GM18861 (cell line): ENCODE results near the gene ARSD.
"Not testable (repeated sequence)": the region's sequence is repeated elsewhere in the genome, so short reads cannot be mapped to it uniquely, and the experiment has no call there.

Experiments used
- ATAC-seq: cut with Tn5 transposase; IDR thresholded peaks from one replicate; pipeline ENCODE4 v1.9.1; 2021; ENCODE audit not compliant: unreplicated experiment

Gene ARSD, protein sequence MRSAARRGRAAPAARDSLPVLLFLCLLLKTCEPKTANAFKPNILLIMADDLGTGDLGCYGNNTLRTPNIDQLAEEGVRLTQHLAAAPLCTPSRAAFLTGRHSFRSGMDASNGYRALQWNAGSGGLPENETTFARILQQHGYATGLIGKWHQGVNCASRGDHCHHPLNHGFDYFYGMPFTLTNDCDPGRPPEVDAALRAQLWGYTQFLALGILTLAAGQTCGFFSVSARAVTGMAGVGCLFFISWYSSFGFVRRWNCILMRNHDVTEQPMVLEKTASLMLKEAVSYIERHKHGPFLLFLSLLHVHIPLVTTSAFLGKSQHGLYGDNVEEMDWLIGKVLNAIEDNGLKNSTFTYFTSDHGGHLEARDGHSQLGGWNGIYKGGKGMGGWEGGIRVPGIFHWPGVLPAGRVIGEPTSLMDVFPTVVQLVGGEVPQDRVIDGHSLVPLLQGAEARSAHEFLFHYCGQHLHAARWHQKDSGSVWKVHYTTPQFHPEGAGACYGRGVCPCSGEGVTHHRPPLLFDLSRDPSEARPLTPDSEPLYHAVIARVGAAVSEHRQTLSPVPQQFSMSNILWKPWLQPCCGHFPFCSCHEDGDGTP

DNA sequence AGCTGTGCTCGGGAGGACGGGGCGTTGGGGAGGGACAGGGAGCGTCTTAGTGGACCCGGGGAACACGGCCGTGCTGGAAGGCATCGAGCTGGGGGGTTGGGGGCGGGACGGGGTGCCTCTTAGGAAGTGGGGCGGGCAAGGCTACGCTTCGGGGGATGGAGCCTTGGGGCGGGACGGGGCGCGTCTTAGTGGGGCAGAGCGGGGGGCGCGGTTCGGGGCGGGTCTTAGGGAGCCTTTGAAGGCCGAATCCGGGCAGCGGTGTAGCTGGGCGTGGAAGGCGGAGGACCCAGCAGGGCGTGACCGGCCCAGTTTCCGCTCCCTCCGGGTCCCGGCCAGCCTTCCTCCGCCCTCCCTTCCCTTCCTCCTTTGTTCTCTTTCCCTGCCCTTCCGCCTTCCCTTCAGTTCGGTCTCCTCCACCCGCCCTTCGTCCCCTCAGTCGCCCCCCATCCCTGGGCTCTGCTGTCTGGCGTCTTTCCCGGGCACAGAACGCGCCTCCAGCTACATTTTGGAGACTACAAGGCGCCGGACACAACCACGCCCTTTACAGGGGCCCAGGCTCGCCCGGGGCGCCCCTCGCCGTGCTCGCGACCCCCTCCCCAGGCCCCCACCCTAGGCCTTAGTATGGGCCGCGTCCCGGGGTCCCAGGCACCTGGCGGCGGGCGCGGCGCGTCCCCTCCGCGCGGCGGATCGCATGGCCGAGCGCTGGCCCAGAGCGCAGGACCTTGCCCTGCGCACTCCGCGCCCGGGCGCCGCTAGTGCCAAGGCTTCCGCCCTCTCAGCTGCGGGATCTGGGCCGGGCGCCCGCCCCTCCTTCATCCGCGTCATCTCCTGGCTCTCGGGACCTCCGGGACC is at the start of gene ARSD:
Gene ARSD, minus strand, starts transcription at position 757 of the 852 bp plus-strand sequence. Its CDS starts 64 bp downstream, at position 693.
- ATAC-seq: peak; percentile 89

DNA sequence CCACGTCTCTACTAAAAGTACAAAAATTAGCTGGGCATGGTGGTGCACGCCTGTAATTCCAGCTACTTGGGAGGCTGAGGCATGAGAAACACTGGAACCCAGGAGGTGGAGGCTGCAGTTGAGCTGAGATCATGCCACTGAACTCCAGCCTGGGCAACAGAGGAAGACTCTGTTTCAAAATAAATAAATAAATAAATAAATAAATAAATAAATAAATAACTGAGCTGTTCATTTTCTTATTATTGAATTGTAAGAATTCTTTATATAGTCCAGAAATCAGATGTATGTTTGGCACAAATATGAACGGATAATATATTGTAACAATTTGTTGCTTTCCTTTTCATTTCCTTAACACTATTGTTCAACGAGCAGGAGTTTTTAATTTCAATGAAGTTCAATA is 49.5 kb upstream of the ARSD start:
- not testable (repeated sequence) for ATAC-seq

DNA sequence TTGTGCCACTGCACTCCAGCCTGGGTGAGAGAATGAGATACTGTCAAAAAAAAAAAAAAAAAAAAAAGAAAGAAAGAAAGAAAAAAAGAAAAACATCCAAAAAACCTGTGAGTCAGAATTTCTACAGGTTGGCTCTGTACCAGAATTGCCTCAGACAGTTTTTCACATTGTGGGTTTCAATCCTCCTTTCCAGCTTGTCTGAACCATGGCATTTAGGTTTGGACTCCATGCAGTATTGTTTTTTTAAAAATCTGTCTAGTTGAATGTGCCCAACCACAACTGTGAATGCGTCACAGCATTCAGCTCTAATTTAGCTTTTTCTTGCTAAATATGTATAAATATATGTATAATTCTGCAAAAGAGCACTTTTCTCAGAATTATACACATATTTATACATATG is 45.8 kb upstream of the ARSD start:
- no peak for ATAC-seq

DNA sequence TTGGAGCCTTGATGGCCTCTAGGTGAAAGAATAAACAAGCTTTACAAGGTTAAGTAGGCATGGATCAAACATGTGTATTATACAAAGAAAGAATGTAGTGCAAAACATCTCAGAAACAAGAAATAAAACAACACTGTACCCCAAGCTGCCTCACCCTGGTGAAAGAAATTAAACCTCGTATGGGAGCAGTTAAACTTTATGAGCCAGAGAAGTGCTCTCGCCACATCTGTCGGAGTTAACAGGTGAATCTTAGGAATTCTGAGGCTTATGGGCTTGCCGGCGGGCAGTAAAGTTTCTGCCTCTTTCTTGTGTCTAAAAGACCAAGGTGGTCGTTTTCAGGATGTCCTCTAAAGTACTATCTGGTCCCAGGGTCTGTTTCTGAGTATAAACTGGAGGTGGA is 43.3 kb upstream of the ARSD start:
- no peak for ATAC-seq

DNA sequence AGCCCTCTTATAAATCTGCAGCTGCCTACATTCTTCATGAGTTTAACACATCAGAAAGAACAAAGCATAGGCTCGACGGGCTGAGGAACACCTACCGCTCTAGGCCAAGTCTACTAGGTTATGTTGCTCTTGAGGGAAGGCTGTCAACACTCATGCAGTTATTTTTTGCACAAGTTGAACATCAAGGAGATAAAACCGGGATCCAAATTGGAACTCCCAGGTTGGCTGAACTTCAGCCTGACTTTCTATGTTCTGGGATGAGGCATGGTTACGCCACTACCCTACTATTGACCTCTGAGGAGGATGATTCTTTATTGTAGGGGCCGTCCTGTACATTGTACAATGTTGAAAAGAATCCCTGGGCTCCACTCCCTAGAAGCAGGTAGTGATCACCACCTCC is 39.9 kb upstream of the ARSD start:
- ATAC-seq: no peak

DNA sequence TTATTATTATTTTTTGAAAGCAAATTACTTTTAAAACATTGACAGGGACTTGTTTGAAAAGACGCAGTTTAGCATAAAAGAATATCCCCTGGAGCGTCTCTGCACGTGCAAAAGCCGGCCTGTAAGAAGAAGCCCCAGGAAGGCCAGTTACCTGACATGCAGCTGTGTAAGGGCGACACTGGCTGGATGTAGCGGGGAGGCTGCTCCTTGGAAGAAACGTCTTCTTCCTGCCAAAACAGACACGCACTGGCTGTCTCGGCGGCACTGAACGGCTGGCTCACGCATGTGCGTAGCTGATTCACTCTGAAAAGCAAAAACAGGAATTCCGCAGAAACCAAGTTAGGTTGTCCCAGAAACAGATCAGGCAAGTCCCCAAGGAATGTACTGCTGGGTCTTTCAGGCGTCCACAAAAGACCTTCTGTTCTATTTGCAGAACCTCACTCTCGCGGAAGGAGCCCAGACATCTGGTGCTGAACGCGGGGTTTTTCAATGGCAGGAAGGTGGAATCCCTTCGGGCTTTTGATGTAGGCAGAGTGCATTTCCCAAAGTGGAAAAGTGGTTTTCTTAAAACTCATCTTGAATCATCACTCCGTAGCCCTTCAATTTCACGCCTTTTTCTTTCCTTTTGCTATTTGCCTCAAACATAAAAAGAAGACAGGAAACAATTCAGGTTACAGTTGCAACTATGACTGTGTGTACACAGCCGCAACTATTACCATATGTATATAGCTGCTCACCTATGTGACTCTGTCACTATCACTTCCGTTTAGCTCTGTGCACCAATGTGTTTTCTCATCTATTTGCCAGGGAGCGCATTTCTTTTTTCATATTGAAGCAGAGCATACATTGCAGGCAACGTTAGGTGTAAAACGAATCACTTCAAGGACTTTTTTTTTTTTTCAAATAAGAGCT is 39.1 kb upstream of the ARSD start:
- no peak for ATAC-seq

DNA sequence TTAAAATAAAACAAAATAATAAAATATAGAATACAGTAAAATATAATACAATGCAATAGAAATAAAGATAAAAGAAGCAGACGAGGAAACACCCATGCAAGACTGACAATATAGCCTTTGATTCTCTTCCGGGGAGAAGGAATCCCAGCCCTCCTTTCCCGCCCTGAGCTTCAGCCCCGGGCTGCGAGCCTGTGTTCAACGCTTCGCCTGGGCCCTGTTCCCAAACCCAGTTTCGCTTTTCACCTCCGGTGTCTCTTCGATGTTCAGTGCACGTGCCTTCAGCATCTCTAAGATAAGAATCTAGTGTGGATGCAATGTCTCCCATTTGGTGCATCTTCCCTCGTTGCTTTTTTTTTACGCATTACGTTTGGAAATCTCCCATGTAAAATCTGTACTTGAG is 38.4 kb upstream of the ARSD start:
- no peak for ATAC-seq

DNA sequence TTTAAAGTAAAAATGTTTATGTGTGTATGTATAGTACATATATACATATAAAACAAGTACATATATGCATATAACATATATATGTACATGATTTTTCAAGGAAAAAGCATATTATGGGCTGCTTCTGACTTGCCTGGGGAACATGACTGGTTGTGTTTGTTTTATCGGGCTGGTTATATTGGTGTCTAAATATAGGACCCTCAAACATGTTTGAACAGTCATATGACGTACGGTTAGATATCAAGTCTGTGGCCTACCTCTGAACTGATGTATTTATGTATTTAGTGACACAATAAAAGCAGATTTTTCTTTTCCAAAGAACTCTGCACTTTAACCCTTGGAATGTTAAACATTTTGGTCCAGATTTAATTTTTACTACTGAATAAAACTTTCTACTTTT is 37.9 kb upstream of the ARSD start:
- ATAC-seq: no peak

DNA sequence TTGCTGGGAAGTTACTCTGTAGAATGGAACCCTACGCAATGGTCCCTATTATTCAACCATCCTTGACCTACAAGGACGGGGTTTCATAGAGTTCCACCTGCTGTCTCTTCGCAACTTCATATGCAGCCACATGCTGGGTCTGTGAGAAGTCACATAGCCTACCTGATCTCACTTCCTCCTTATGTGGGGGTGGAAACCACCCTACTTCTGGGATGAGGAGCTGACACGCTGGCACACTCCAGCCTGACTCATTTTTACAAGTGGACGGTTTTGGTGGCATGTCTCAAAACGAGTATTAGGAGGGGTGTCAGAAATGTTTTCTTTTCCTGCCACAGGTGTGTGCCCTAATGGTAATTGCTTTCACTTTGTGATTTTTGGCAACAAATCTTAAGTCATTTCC is 36.8 kb upstream of the ARSD start:
- ATAC-seq: peak; percentile 57

DNA sequence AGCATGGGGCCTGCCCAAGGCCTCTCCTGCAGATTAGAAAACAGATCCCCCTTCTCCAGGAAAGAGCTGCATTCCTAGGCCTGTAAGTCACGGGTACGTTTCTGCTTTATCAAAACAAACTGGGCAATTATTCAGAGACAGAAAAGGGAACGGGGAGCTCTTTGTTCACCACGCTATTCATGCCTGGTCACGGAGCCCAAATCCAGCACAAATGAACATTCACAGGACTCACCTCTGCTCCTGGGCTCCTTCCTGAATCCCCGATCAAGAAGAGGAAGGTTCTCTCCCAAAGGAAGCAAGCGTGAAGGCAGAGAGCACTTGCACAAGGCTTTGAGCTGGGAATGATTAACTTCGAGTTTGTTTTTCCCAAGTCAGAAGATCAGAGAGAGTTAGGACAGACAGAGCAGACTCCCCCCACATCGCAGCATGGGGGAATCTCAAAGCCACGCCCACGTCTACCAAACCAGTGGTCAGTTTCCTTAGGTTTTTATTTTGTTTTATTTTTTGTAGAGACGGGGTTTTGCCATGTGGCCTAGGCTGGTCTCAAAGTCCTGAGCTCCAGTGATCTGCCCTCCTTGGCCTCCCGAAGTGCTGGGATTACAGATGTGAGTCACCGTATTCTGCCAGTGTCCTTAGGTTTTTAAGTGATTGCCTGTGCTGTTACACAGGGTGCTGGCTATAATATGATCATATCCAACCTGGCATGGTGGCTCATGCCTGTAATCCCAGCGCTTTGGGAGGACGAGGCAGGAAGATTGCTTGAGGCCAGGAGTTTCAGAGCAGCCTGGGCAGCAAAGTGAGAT is 35.1 kb upstream of the ARSD start:
- ATAC-seq: not testable (repeated sequence)

DNA sequence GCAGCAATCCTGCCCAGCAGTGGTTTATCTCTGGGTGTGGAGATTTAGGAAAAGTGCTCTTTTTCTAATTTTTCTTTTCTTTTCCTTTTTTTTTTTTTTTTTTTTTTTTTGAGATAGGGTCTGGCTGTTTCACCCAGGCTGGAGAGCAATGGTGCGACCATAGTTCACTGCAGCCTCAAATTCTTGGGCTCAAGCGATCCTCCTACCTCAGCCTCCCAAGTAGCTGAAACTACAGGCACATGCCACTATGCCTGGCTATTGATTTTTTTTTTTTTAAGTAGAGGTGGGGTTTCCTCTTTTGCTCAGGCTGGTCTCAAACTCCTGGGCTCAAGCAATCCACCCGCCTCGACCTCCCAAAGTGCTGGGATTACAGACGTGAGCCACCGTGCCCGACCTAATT is 34.3 kb upstream of the ARSD start:
- ATAC-seq: not testable (repeated sequence)

DNA sequence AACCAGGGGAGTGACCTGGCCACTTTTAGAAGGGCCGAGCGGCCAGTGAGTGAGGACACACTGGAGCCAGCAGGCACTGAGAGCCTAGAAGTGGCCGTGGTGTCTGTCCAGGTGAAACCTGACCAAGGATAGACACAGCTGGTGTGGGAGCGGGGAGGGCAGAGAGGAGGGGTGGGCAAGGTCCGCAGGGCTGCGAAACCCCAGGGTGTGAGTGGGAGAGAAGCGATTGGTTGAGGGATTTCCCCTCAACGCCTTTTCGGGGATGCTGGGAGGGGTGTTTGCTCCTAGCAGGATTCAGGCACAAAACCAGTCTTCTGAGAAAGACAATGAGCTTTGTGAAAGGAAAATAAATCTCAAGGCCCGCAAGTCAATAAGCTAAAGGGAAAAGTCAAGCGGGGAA is 33.2 kb upstream of the ARSD start:
- no peak for ATAC-seq

DNA sequence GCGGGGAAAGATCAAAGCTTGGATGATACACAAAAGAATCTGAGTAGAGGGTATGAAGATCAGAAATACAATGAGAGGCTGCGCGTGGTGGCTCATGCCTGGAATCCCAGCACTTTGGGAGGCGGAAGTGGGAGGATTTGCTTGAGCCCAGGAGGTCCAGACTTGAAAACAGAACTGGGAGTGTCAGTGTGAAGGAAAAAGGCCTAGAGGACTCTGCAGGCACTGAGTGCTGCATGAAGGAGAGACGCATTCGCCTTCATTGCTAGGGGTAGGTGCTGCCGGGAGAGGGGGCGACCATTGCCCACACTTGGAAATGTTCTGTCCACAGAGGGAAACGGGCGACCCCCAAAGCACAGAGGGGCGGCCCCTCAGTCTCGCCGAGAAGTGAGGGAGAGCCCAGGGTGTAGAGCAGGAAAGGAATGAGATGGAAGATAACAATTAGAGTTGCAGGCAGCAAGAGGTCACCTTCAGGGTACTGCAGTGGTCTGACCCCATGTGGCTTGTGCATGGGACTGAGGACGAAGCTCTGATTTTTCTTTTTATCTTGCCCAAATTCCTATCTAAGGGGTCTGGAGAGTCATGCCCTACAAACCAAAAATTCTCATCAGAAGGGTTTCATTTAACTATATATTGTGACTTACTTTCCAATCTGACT is 31.8 kb upstream of the ARSD start:
- ATAC-seq: no peak

DNA sequence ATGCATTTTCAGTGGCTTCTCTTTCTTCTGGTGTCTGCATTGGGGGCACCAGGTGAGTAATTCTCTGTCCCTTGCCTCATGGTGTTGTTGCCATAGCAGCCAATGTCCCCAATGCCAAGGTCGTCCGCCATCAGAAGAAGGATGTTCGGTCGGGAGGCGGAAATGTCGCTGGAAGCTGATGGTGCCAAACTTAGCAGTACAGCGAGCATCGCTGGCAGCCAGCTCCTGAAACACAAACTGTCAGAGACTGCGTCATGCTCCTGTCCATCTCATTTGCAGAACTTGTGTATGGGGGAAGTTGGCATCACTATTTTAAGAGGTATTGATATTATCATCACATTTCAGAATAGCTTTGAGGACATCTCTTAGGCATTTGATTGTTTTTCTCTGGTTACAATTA is 29.1 kb upstream of the ARSD start:
- no peak for ATAC-seq

DNA sequence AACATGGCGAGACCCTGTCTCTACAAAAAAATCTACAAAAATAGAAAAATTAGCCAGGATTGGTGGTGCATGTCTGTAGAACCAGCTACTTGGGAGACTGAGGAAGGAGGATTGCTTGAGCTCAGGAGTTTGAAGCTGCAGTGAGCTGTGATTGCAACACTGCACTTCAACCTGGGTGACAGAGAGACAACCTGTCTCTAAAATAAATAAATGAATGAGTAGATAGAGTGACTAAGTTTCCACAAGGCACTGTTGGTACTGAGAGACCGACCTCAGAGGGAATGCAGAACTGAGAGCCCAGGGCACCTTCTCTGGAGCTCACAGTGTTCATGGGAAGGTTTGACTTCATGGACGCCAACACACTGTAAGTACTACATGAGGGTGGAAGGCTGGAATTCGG is 26.7 kb upstream of the ARSD start:
- ATAC-seq: no peak

DNA sequence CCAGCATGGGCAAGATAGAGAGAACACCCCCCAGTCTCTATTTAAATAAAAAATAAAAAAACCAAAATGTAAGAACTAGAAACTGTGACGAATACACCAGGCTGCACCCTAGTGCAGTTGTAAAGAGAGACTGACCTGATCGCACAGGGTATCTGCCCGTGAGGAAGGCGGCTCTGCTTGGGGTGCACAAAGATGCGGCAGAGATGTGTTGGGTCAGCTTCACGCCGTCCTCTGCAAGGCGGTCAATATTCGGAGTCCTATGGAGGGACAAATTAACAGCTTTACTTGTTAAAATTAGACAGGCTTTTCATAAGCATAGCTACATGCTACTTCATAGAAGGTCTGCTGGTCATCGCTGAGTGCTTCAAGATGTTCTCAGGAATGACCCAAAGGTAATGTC is 26.1 kb upstream of the ARSD start:
- no peak for ATAC-seq

DNA sequence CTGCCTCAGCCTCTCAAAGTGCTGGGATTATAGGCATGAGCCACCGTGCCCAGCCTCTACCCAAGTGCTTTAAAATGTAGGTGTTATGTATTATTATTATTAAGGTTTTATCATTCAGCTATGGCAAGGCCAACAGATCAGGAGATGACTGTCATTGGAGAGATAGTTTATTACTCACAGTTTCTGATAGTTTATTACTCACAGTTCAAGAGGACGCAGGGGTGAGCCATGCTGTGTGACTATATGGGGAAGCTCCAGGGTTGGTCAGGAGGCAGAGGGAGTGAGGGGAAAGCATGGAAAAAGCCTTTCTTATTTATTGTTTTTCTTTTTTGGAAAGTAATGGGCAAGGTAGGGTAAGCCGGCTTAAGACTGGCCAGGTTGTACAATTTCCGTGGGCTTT is 25.4 kb upstream of the ARSD start:
- no peak for ATAC-seq

DNA sequence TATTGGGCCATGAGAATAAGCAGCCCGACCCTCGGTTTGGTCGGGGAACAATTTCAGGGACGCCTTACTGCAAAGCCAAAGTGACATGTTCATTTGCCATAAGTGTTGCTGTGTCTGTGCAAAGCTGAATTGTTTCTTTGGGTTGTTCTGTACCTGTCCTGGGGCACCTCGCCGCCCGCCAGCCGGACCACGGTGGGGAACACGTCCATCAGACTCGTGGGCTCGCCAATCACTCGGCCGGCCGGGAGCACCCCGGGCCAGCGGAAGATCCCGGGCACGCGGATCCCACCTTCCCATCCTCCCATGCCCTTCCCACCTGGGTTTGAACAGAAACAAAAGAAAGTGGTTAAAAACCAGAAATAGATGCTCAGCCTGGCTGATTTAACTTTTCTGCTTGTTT is 8.8 kb upstream of the ARSD start:
- not testable (repeated sequence) for ATAC-seq
